HepG2 (cell line): ENCODE measurements around the gene UTP25. TPM values are rescaled to one million over a fixed set of nuclear protein-coding genes. Genes with fewer than 3 reads are reported as not detected.

ENCODE experiments used
- CEBPZ ChIP-seq: IDR thresholded peaks from 2 replicates; pipeline ENCODE4 v1.6.1; 2012; ENCODE audit warnings: low read length, improper control_type of control experiment
- EED ChIP-seq: sonication (generic); formaldehyde crosslinking; IDR thresholded peaks from 2 replicates; pipeline ENCODE4 v1.5.0; 2020; ENCODE audit warnings: mild to moderate bottlenecking, missing genetic modification reagents
- GATAD2A ChIP-seq: IDR thresholded peaks from 2 replicates; pipeline ENCODE4 v1.6.1; 2016
- HNRNPUL1 ChIP-seq: fragments of 200-400 bp; formaldehyde crosslinking; IDR thresholded peaks from 2 replicates; pipeline ENCODE4 v1.6.1; 2017; ENCODE audit warnings: low read depth, mild to moderate bottlenecking, low read length, moderate library complexity
- IRX3 ChIP-seq: sonication (generic); formaldehyde crosslinking; IDR thresholded peaks from 2 replicates; pipeline ENCODE4 v1.8.1; 2023; ENCODE audit warnings: mild to moderate bottlenecking, low read depth, missing genetic modification reagents, borderline replicate concordance
- NR2F2 ChIP-seq: IDR thresholded peaks from 2 replicates; pipeline ENCODE4 v1.6.1; 2012; ENCODE audit warnings: low read depth, inconsistent platforms, borderline replicate concordance
- ZNF609 ChIP-seq: sonication (generic); formaldehyde crosslinking; IDR thresholded peaks from 2 replicates; pipeline ENCODE4 v1.4.0; 2020; ENCODE audit warnings: mild to moderate bottlenecking, missing genetic modification reagents, borderline replicate concordance
- ZNF646 ChIP-seq: sonication (generic); formaldehyde crosslinking; IDR thresholded peaks from 2 replicates; pipeline ENCODE4 v1.9.0; 2021; ENCODE audit warnings: mild to moderate bottlenecking, missing genetic modification reagents
- ZNF747 ChIP-seq: sonication (generic); formaldehyde crosslinking; IDR thresholded peaks from 2 replicates; pipeline ENCODE4 v1.8.1; 2023; ENCODE audit warnings: missing genetic modification reagents, mild to moderate bottlenecking, borderline replicate concordance
- ZNF749 ChIP-seq: sonication (generic); formaldehyde crosslinking; IDR thresholded peaks from 2 replicates; pipeline ENCODE4 v1.8.0; 2022; ENCODE audit warnings: mild to moderate bottlenecking, missing genetic modification reagents, moderate library complexity, borderline replicate concordance
- ZNF816 ChIP-seq: sonication (generic); formaldehyde crosslinking; IDR thresholded peaks from 2 replicates; pipeline ENCODE4 v1.8.0; 2022; ENCODE audit warnings: missing genetic modification reagents, mild to moderate bottlenecking, borderline replicate concordance
- polyA plus RNA-seq, 8 experiments: library from polyadenylated mRNA; depleted of rRNA in 3 of 8; stranded (reverse) in 7 of 8; unstranded in 1 of 8; fragments of >200 nt; fragmentation: Illumina TruSeq in 4 of 8; extraction: Trizol in 4 of 8; gene quantifications; 2 replicates each; pipeline versions ENCODE4 v1.2.1 to v1.2.3, GENCODE V29; 2011 to 2016; ENCODE audit warnings: low read depth in 4 of 8, missing spikeins in 1 of 8, mixed read lengths in 1 of 8; ENCODE audit not compliant: insufficient read depth in 1 of 8
- total RNA-seq, 5 experiments: library from RNA; depleted of rRNA; stranded (reverse); fragments of >200 nt; fragmentation: Illumina TruSeq; extraction: Trizol; gene quantifications; 2 replicates each; pipeline ENCODE4 v1.2.3, GENCODE V29; 2016; ENCODE audit warnings: low read depth in 1 of 5

Gene UTP25
- total and polyA plus RNA-seq, 2 of the 13 experiments (the other 11 are each of a cell fraction or from before 2014, with no cell fraction given) = 4.8 to 5.7 TPM

GRCh38 chr1:209827384-209828262, at the start of gene UTP25 (continued):
- no peak for TF ChIP-seq ZNF747 (CRISPR knock-in tag)
- TF ChIP-seq HNRNPUL1 = no peak
- TF ChIP-seq IRX3 (CRISPR knock-in tag) = no peak
- no peak for TF ChIP-seq ZNF816 (CRISPR knock-in tag)
- TF ChIP-seq ZNF749 (CRISPR knock-in tag) = peak; percentile 80; the same call in 1 of the 2 replicates
- TF ChIP-seq CEBPZ = no peak
- TF ChIP-seq EED (CRISPR knock-in tag) = no peak
- TF ChIP-seq ZNF609 = peak; percentile 24; the same call in 1 of the 2 replicates
- TF ChIP-seq GATAD2A (CRISPR knock-in tag) = peak; percentile 70
- TF ChIP-seq ZNF646 = no peak
- peak; percentile 54; the same call in 1 of the 2 replicates for TF ChIP-seq NR2F2
